HG03196 (cell line): Measurements from ENCODE around the gene RPS15.
"Not testable (repeated sequence)": the region's sequence is repeated elsewhere in the genome, so short reads cannot be mapped to it uniquely, and the experiment has no call there.

Experiments used
- ATAC-seq: cut with Tn5 transposase; IDR thresholded peaks from one replicate; pipeline ENCODE4 v1.9.1; 2021; ENCODE audit not compliant: unreplicated experiment

RPS15 gene

DNA sequence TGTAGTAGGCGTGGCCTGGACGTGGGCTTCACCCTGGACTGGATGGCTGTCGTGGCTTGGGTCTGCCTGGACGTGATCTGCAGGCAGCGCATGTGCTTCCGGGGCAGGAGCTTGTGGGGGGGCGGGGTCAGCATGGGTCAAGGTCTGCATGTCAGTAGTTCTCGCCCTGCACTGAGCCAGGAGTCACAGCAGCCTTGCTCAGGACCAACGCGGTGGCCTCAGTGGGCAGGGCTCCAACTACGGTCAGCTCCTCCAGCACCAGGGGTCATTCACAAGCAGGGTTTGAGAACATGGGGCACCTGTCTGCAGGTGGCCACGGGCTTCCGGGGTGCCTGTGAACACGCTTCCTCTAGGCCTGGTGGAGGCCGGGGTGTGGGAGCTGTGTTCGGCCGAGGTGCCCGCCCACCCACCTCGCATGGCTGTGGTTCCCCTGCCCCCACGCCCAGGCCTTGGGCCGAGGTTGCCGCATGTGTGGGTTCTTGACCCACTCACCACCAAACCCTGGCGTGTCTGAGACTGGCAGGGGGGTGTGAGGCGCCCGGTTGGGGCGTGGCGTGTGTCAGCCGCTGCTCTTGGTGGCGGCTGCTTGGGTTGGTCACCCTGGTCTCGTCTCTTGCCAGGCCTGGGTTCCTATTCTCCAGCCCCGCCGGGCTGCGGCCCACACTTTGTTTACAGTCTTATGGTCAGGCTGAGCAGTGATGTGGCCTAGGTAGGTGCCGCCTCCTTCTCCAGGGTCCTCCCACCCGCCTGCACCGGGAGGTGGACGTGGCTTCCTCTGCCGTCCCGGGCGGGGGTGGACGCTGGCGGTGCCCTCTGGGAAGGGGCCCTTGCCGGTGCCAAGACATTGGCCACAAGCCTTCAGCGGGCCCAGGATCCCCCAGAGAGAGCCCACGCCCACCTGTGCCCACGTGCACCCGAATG lies 4.8 kb upstream of the RPS15 start:
- ATAC-seq: no peak

DNA sequence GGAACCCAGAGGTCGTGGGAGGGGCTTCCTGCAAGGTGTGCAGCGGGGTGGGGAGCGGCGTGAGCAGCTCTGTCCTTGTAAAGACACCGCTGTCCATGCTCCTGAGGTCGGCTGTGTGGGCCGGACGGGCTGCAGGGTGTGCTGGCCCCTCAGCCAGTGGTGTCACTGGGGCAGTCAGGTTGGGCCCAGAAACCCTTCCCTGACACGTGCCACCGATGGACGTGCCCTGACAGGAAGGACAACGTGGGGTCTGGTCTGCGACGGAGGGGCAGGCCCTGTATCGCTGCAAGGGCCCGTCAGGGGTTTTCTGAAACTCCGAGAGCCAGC lies 4.2 kb upstream of the RPS15 start:
- no peak for ATAC-seq

DNA sequence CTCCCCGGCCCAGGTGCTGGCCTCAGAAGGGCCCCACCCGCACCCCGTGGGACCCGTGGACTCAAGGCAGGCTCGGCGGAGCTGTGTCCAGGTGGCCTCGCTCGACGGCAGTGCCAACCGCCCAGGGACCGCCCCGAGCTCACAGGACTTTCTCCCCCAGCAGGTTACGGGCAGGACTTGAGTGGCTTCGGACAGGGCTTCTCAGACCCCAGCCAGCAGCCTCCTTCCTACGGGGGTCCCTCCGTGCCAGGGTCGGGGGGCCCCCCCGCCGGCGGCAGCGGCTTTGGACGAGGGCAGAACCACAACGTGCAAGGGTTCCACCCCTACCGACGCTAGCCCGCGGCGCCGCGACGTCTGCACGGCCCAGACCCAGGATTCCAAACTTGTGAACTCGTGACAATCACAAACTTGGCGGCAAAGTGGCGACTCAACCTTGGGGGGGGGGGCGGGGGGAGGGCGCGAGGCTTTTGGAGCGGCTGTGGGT lies 3.6 kb upstream of the RPS15 start:
- ATAC-seq: no peak

DNA sequence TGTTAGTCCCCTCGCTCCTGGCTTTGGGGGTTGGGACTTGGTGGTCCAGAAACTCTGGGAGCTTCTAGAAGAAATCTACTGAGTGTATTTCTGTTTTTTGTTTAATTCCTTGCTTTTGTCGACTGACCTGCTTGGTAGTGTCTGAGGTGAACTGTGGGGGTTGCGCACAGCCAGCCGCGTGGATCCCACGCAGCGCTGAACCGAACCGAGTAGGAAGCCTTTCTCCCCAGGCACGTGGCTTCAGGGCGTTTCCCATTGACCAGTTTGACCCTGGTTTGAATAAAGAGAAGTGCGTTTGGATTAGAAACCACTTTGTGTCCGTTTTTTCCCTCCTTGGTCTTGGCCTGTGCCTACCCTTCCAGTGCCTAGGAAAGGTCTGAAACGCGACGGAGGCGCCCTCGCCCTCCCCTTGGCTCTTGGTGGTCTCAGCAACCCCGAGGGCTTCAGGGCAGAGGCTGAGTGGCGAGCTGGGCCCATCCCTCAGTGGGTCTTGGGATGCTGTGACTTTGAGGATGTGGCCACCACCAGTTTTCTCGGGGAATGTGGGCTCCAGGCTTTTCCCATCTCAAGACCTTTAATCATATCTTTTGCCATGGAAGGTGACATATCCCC lies 2.7 kb upstream of the RPS15 start:
- no peak for ATAC-seq

DNA sequence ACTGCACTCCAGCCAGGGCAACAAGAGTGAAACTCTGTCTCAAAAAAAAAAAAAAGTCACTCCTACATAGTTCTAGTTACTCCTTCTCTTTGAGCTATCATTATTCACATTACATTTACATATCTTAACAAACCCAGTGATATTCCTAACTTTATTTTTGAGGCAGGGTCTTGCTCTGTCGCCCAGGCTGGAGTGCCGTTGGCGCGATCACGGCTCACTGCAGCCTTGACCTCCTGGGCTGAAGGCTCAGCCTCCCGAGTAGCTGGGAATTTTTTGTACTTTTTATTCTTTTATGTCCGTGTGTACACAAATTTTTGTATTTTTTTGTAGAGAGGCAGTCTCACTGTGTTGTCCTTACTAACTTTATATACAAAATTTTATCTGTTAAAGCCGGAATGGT lies 587 bp upstream of the RPS15 start:
- no peak for ATAC-seq

DNA sequence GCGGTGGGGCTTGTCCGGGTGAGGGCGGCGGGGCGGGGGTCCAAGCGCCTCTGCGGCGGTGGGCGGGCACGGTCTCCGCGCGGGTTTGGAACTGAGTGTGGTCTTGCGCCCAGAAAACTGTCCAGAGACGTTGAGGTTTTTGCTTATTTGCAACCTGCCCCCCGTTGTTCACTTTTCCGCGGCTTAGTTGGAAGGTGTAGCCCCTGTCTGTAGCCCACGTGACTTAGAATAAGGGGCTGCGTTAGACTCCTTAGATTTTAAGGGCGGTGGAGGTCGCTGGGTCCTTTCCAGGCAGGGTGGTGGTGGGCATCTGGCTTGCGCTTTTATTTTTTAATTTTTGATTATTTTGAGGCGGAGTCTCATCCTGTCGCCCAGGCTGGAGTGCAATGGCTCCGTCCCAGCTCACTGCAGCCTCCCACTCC lies 748 bp downstream of the RPS15 start:
- ATAC-seq: no peak

DNA sequence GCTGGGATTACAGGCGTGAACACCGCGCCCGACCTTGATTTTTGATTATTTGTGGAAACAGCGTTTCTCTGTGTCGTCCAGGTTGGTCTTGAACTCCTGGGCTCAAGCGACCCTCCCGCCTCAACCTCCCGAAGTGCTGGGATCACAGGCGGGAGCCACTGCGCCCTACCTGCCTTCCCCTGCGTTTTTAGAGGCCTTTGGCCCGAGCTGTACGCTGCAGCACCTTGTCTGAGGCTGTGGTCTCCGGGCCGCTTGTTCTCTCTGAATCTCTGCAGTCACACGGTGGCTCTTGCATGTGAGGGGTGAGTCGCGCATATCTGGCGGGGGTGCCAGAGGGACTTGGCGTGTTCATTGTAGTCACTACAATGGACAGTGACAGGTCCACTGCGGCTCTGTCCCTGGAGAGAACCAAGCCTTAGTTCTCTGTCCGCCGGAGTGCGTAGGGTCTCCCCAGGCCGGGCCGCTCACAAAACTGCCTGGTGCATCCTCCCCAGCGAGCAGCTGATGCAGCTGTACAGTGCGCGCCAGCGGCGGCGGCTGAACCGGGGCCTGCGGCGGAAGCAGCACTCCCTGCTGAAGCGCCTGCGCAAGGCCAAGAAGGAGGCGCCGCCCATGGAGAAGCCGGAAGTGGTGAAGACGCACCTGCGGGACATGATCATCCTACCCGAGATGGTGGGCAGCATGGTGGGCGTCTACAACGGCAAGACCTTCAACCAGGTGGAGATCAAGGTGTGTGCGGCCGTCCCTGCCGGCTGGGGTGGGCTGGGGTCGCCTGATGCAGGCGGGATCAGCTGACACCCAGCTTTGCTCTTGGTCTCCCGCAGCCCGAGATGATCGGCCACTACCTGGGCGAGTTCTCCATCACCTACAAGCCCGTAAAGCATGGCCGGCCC lies 1.6 kb downstream of the RPS15 start:
- not testable (repeated sequence) for ATAC-seq

DNA sequence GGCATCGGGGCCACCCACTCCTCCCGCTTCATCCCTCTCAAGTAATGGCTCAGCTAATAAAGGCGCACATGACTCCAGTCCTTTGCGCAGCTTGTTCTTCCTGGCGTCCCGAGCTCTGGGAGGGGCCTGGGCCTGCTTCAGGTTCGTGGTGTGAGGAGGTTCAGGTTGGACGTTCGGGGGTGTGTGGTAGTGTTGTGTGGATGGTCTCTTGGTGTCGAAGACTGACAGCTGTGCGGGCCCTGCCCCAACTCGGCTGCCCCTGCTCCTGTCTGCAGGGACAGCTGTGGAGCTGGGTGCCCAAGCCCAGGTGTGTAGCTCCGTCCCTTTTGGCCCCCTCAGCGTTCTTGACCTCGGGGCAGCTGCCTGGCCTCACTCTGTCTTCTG lies 2.2 kb downstream of the RPS15 start:
- ATAC-seq: no peak

DNA sequence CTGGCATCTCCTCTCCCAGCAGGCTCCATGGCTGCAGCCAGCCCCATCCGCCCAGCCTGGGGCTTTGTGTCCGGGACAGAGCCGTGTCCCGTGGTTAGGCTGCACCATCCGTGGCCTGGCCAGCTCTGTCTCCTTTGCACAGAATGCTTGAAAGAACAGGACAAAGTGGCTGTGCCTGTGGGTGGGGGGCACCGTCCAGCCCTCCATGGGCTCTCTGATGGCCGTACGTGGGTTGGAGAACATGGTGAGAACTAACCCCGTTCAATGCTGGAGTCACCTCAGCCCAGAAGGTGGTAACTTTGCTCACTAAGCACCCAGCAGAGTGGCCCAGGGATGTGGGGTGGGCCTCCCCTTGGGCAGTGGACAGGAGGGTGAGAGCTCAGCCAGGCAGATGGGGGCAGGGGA lies 2.8 kb downstream of the RPS15 start:
- ATAC-seq: no peak

DNA sequence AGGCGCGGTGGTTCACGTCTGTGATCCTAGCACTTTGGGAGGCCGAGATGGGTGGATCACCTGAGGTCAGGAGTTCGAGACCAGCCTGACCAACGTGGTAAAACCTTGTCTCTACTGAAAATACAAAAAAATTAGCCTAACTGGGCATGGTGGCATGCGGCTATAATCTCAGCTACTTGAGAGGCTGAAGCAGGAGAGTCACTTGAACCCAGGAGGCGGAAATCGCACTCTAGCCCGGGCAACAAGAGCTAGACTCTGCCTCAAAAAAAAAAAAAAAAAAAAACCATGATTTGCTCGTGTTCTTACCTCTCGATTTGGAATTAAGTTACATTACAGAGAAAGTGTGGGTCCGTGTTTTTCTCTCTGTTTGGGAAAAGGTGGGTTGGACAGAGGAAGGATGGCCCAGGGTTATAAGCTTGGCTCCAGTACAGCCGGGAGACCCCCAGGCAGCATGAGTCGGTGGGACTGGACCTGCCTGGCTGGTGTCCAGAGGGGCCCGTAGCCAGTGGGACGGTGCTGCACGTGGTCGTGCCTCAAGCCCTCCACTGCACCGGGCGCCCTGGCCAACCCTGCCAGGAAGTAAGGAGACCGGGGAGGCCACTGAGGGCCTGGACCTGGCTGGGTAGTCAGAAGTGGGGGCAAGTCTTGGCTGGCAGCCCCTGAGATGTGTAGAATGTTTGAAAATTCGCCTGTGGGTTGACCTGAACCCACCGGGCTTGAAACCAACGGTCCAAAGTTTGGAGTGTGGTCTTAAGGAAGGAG lies 3.7 kb downstream of the RPS15 start:
- no peak for ATAC-seq

DNA sequence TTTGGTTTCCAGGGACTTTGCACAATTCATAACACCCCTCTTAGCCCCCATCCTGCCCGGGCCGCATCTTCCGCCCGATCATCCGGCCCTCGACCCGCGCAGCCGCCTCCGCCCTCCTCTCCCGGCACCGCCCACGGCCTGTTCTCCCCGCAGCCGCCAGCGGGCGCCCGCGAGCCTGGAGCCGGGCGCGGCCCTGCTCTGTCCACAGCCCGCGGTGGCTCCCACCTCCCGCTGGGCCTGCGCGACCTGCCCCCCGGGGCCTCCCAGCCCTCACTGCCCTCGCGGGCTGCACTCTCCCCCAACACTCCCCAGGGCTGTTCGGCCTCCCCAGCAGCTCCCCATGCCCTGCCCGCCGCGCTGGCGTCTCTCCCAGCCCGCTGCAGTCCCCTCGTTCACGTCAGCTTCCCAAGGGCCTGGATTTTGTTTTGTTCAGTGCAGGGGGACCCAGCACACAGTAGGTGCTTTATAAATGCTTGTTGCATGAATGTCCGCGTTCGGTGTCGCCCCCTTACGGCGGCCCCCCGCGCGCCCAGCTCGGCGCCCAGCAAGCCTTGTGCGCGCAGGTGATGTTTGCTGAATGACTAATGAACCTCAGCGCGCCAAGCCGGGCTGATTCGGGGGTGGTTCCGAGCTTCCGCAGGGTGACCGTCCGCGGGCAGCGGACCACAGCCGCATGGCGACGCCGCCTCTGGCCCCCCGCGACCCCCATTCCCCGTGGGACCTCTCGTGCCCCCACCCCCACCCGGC lies 7.2 kb downstream of the RPS15 start:
- peak; percentile 73 for ATAC-seq

DNA sequence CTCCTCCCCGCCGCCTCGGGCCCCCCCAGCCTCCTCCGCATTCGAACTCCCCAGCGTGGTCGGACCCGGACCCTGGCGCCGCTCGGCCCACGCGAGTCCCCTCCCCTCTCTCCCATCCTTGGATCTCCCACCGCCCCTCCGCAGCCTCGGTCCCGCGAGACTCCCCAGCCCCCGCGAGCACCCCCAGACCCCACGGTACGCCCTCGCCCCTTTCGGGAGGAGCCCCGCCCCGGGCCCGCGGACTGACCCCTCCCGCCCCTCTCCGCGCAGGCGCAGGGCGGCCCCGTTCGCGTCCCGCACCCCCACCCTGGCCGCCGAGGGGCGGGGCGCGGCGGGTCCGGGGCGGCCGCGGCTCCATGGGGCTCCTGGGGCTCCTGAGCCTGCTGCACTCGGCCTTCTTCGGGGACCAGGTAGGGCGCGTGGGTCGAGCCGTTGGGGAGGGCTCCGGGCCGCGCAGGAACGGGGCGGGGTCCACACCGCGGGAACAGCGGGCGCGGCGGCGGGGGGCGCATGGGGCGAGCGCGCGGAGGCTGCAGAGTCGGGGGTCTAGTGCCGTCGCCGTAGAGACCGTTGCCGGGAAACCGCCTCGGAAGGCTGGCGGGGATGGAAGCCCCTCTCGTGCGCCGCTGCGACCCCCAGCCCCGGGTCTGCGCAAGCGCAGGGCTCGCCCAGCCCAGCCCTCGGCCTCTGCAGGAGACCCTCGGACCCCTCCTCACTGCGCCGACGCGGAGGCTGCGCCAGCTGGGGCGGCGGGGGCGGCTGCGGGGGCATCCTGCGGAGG lies 7.9 kb downstream of the RPS15 start:
- no peak for ATAC-seq

DNA sequence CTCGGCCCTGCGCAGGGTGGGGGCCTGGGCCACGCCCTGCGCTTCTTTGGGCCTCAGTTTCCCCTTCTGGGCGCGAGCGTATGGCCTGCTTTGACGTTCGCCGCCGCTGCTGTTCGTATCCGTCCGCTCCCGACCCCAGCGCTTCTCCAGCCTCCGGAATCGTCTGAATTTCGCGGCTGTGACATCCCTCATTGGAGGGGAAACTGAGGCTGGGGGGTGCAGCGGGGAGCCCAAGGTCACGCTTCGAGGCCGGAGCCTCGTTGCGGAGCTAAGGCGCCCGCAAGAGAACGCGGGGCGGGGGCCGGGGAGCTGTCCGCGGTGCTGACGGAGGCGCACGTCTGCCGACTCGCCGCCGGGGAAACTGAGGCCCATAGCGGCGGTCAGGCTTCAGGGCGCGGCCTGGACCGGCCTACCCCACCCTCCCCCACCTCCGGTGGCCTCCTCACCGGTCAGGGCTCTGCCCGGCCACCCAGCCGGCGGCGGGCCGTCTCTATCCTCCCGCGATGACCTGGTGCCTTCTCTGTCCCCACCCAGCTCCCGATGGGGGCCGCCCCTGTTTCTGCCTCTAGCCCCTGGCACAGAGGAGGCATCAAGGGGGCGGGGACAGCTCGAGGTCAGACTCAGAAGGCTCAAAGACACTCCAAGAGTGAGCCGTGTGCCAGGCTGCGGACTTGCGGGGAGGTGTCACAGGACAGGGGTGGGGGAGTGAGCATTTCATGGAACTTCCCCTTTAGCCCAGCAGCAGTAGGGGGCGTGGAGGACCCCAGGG lies 8.7 kb downstream of the RPS15 start:
- ATAC-seq: no peak

DNA sequence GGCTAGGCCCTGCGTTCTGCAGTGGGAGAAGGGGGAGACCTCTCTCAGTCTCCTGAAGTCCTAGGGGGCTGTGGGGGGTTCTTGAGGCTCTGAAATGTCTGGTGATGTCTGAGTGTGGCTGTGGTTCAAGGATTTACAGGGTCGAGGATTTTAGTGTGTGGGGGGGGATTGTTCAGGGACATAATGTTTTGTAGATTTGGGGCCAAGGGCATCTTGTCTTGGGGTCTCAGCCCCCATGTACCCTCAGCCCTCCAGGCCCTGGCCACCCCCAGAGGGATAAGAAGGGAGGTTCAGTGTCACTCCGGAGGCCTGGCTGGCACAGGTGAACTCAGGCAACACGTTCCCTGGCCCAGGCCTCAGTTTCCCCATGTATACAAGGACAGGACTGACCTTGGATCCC lies 9.3 kb downstream of the RPS15 start:
- ATAC-seq: no peak

DNA sequence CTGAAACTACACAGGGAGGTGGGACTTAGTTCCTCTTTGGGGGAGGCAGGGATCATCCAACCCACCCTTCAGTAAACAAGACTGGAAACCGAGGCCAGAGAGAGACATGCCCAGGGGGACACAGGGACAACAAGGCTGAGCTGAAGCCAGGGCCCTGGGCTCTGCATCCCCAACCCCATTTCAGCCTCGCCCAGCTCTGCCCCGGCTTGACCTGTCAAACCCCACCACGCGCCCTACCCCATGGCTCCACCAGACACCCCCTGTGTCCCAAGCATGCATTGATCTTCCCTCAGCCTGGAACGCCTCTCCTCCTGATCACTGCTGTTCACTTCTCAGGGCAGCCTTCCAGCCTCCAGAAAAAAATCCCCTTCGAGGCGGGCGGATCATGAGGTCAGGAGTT lies 9.7 kb downstream of the RPS15 start:
- ATAC-seq: no peak

DNA sequence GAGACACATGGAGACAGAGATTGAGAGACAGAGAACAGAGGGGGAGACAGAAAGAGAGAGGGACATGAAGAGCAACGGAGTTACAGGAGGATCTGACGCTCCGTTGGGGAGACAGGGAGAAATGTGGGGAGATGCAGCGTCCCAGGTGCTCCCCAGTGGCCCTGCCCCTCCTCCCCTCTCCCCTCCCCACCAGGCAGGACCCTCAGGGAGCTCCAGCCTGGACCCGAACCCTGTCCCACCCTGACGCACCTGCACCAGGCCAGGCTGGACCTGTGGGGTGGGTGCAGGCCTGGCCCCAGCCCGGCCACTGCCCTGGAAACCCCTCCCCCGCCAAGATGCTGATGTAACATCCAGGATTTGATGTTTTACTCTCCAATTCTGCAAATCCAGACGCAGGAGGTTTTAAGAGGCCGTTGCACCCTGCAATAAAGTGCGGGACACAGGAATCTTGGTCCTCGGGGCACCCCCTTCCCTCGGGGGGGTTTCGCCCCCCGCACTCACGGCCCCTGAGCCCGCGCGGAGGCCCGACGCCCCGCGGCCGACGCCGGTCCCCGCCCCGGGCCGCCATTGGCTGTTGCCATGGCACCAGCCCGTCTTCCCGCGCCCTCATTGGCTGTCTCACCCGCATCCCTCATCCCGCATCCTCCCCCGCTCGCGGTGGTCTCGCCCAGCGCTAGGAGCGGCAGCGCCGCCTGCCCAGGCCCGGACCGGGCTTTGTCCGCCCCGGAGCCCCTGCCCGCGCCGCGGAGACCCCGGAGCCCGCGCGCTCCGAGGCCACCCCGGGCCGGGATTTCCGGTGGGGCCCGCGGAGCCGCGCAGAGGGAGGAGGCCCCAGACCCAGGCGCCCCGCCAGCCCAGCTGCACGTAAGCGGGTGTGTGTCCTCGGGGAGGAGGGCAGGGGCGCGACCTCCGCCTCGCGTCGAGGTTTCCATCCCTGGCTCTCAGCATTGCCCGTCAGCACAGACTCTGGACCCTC lies 11.6 kb downstream of the RPS15 start, which contains the start of gene APC2:
Gene APC2, plus strand, starts transcription at position 655 of the 976 bp plus-strand sequence. CDS start 2,881 bp downstream, outside the sequence.
- ATAC-seq: no peak
